Keratinocyte (primary cell): ENCODE results near the gene LAMC3. TPM values are rescaled to one million over a fixed set of nuclear protein-coding genes. Genes with fewer than 3 reads are reported as not detected.
"Not testable (repeated sequence)": the region's sequence is repeated elsewhere in the genome, so short reads cannot be mapped to it uniquely, and the experiment has no call there.

ENCODE experiments used
- DNase-seq: peaks from one replicate; pipeline ENCODE4 v3.0.0-alpha.2; 2011; ENCODE audit warnings: low read depth, missing footprints, low spot score
- FAIRE-seq: peaks from 2 replicates; lab custom pipeline; 2011; peaks lifted over from hg19 to GRCh38; lab: Jason Lieb, UNC
- H2AFZ ChIP-seq: 2 replicates; pipeline ENCODE4 v1.6.0; 2012; ENCODE audit warnings: low read length, control low read depth, inconsistent platforms; ENCODE audit not compliant: control insufficient read depth
- H3K27ac ChIP-seq: 2 replicates; pipeline ENCODE4 v1.5.1; 2011; ENCODE audit warnings: low read length; ENCODE audit not compliant: control insufficient read depth, insufficient read depth
- H3K27me3 ChIP-seq: 3 replicates; pipeline ENCODE4 v1.6.0; 2011; ENCODE audit warnings: low read length; ENCODE audit not compliant: control insufficient read depth, insufficient read depth; ENCODE audit errors: extremely low read depth
- H3K36me3 ChIP-seq, 2 experiments: 2 replicates in 1 of 2; 3 replicates in 1 of 2; pipeline ENCODE4 v1.5.1; 2011; ENCODE audit warnings: low read length in 2 of 2, mild to moderate bottlenecking in 1 of 2; ENCODE audit not compliant: control insufficient read depth in 2 of 2, insufficient read depth in 2 of 2; ENCODE audit errors: extremely low read depth in 1 of 2
- H3K4me1 ChIP-seq: 3 replicates; pipeline ENCODE4 v1.5.1; 2011; ENCODE audit warnings: low read length; ENCODE audit not compliant: control insufficient read depth, insufficient read depth; ENCODE audit errors: extremely low read depth
- H3K4me2 ChIP-seq: 3 replicates; pipeline ENCODE4 v1.6.0; 2011; ENCODE audit warnings: low read depth, low read length; ENCODE audit not compliant: control insufficient read depth, insufficient read depth; ENCODE audit errors: extremely low read depth
- H3K4me3 ChIP-seq, 3 experiments: fragments of 200-600 bp in 1 of 3; sonication (generic) in 1 of 3; 2 replicates in 2 of 3; 3 replicates in 1 of 3; pipeline ENCODE4 v1.5.1; 2011 to 2016; ENCODE audit warnings: low read length in 3 of 3, mild to moderate bottlenecking in 3 of 3, control low read depth in 2 of 3, inconsistent platforms in 1 of 3, low read depth in 1 of 3, mixed read lengths in 1 of 3, mixed run types in 1 of 3, moderate library complexity in 1 of 3; ENCODE audit not compliant: control insufficient read depth in 2 of 3, insufficient read depth in 2 of 3; ENCODE audit errors: extremely low read depth in 1 of 3
- H3K79me2 ChIP-seq: 2 replicates; pipeline ENCODE4 v1.6.0; 2012; ENCODE audit warnings: low read length; ENCODE audit not compliant: control insufficient read depth, insufficient read depth
- H3K9ac ChIP-seq: 3 replicates; pipeline ENCODE4 v1.6.0; 2011; ENCODE audit warnings: low read length; ENCODE audit not compliant: control insufficient read depth, insufficient read depth; ENCODE audit errors: extremely low read depth
- H3K9me1 ChIP-seq: 3 replicates; pipeline ENCODE4 v1.6.0; 2011; ENCODE audit warnings: low read length; ENCODE audit not compliant: control insufficient read depth, insufficient read depth; ENCODE audit errors: extremely low read depth
- H3K9me3 ChIP-seq: 2 replicates; pipeline ENCODE4 v1.5.1; 2012; ENCODE audit warnings: low read depth, low read length; ENCODE audit not compliant: control insufficient read depth
- H4K20me1 ChIP-seq: 3 replicates; pipeline ENCODE4 v1.6.0; 2011; ENCODE audit warnings: low read length; ENCODE audit not compliant: control insufficient read depth, insufficient read depth; ENCODE audit errors: extremely low read depth
- CTCF ChIP-seq, 3 experiments: IDR thresholded peaks in 1 of 3; conservative IDR thresholded peaks in 1 of 3; optimal IDR thresholded peaks in 1 of 3; 2 replicates in 2 of 3; 3 replicates in 1 of 3; pipeline versions ENCODE3 to v1.5.1; 2011; ENCODE audit warnings: low read length in 3 of 3, mild to moderate bottlenecking in 3 of 3, moderate library complexity in 2 of 3, control low read depth in 1 of 3, inconsistent platforms in 1 of 3; ENCODE audit not compliant: insufficient read depth in 2 of 3; ENCODE audit errors: extremely low read depth in 1 of 3
- EZH2 ChIP-seq: IDR thresholded peaks from one replicate; pipeline ENCODE4 v1.6.1; 2012; ENCODE audit warnings: inconsistent platforms, mild to moderate bottlenecking, low read length, moderate library complexity
- dilution Hi-C: fragments of 300-500 bp; cut with MboI; formaldehyde crosslinking; loops from one replicate; pipeline ENCODE4 v1.7.0; 2020; ENCODE audit warnings: low sequenced_read_pairs; ENCODE audit not compliant: extremely low pct_ligation_motif_present
- polyA plus RNA-seq, 5 experiments: library from polyadenylated mRNA; depleted of rRNA in 3 of 5; stranded (reverse) in 3 of 5; stranded (forward) in 1 of 5; unstranded in 1 of 5; fragments of >200 nt; gene quantifications; 1 replicate in 1 of 5; 2 replicates in 3 of 5; 3 replicates in 1 of 5; pipeline versions ENCODE4 v1.2.1 to v1.2.3, GENCODE V29; 2011 to 2012; ENCODE audit warnings: missing spikeins in 2 of 5, low read depth in 1 of 5, low replicate concordance in 1 of 5

LAMC3 gene
- polyA plus RNA-seq, 1 donor (not counting 4 experiments of a cell fraction or from before 2014, with no cell fraction given): not detected

- FAIRE-seq: no peak
Observed at GRCh38 chr9:131034268-131034667, 25.3 kb downstream of the LAMC3 start.

GRCh38 chr9:131034749-131035148, 25.8 kb downstream of the LAMC3 start:
- H3K4me3 ChIP-seq, dilution Hi-C loops, FAIRE-seq, H2AFZ ChIP-seq, H3K9me3 ChIP-seq, H4K20me1 ChIP-seq, H3K4me1 ChIP-seq, H3K36me3 ChIP-seq, H3K9me1 ChIP-seq, H3K27ac ChIP-seq, H3K79me2 ChIP-seq, H3K4me2 ChIP-seq, H3K9ac ChIP-seq, DNase-seq: not testable (repeated sequence)
- H3K27me3 ChIP-seq: peaks cover 32% of the 10 kb centered on the region

More at GRCh38 chr9:131034268-131034667, 25.3 kb downstream of the LAMC3 start:
- dilution Hi-C loops: no loop called here
- no peaks in the 10 kb centered on the region for H3K4me1 ChIP-seq
- H2AFZ ChIP-seq: no peak overlapping the region
- H3K36me3 ChIP-seq: no peaks in the 10 kb centered on the region
- H3K4me2 ChIP-seq: no peak overlapping the region
- H3K9me1 ChIP-seq: no peaks in the 10 kb centered on the region
- no peak overlapping the region for H3K4me3 ChIP-seq
- no peaks in the 10 kb centered on the region for H3K9me3 ChIP-seq
- H4K20me1 ChIP-seq: no peaks in the 10 kb centered on the region
- no peak overlapping the region for H3K27ac ChIP-seq
- no peak overlapping the region for H3K9ac ChIP-seq
- no peak for TF ChIP-seq EZH2
- TF ChIP-seq CTCF (optimal IDR thresholded peaks at IDR 0.05 in 1 of 3, IDR thresholded peaks at IDR 0.05 in 1 of 3, conservative IDR thresholded peaks at IDR 0.05 in 1 of 3; ENCODE audit: extremely low read depth in 1 of 3, insufficient read depth in 2 of 3, low read length in 3 of 3): no peak
- DNase-seq: no peak
- no peaks in the 10 kb centered on the region for H3K79me2 ChIP-seq
- H3K27me3 ChIP-seq: peaks cover 28% of the 10 kb centered on the region

- H3K4me3 ChIP-seq: no peak overlapping the region
- H3K9me3 ChIP-seq: no peaks in the 10 kb centered on the region
- H3K4me1 ChIP-seq: no peaks in the 10 kb centered on the region
- H3K9me1 ChIP-seq: no peaks in the 10 kb centered on the region
- dilution Hi-C loops: no loop called here
- H4K20me1 ChIP-seq: no peaks in the 10 kb centered on the region
- no peak overlapping the region for H3K27ac ChIP-seq
- no peaks in the 10 kb centered on the region for H3K36me3 ChIP-seq
- no peak for DNase-seq
- FAIRE-seq: no peak
- peaks cover 32% of the 10 kb centered on the region for H3K27me3 ChIP-seq
- H2AFZ ChIP-seq: no peak overlapping the region
- H3K9ac ChIP-seq: no peak overlapping the region
- no peaks in the 10 kb centered on the region for H3K79me2 ChIP-seq
- no peak overlapping the region for H3K4me2 ChIP-seq
- TF ChIP-seq CTCF (optimal IDR thresholded peaks at IDR 0.05 in 1 of 3, IDR thresholded peaks at IDR 0.05 in 1 of 3, conservative IDR thresholded peaks at IDR 0.05 in 1 of 3; ENCODE audit: extremely low read depth in 1 of 3, insufficient read depth in 2 of 3, low read length in 3 of 3) (no peak), EZH2 (no peak)
Observed at GRCh38 chr9:131035548-131035947, 26.6 kb downstream of the LAMC3 start.
